Hepatic stellate cell (primary cell): Measurements from ENCODE around the gene APPBP2.
A peak's percentile ranks its signal among the peaks of the same experiment; 100 is the strongest.
"Not testable (repeated sequence)": the region's sequence is repeated elsewhere in the genome, so short reads cannot be mapped to it uniquely, and the experiment has no call there.

Experiments used
- DNase-seq: peaks from one replicate; pipeline ENCODE4 v3.0.0; 2011; ENCODE audit warnings: low spot score

APPBP2 gene

GRCh38 chr17:60525685-60526514, at the start of gene APPBP2:
Gene APPBP2 (minus strand): TSS chr17:60526242. CDS start chr17:60525931, 311 bp downstream.
- peak; percentile 86 for DNase-seq

- no peak for DNase-seq
Measured at GRCh38 chr17:60573236-60574051, 47.4 kb upstream of the APPBP2 start.

GRCh38 chr17:60565233-60565632, 39.2 kb upstream of the APPBP2 start:
- no peak for DNase-seq

- no peak for DNase-seq
Measured at GRCh38 chr17:60563743-60564142, 37.7 kb upstream of the APPBP2 start.

GRCh38 chr17:60562421-60562820, 36.4 kb upstream of the APPBP2 start:
- DNase-seq, result no peak

GRCh38 chr17:60560860-60561257, 34.8 kb upstream of the APPBP2 start:
- no peak for DNase-seq

GRCh38 chr17:60559995-60560859, 34.2 kb upstream of the APPBP2 start:
- no peak for DNase-seq

- no peak for DNase-seq
Measured at GRCh38 chr17:60559659-60559994, 33.6 kb upstream of the APPBP2 start.

GRCh38 chr17:60557805-60558204, 31.8 kb upstream of the APPBP2 start:
- DNase-seq, result no peak

GRCh38 chr17:60555786-60556185, 29.7 kb upstream of the APPBP2 start:
- no peak for DNase-seq

- no peak for DNase-seq
Measured at GRCh38 chr17:60554377-60554788, 28.3 kb upstream of the APPBP2 start.

- DNase-seq, result not testable (repeated sequence)
Measured at GRCh38 chr17:60552255-60552654, 26.2 kb upstream of the APPBP2 start.

GRCh38 chr17:60548990-60549389, 22.9 kb upstream of the APPBP2 start:
- DNase-seq, result no peak

- no peak for DNase-seq
Measured at GRCh38 chr17:60545465-60546191, 19.6 kb upstream of the APPBP2 start.

- DNase-seq, result no peak
Measured at GRCh38 chr17:60542071-60542470, 16.0 kb upstream of the APPBP2 start.

- no peak for DNase-seq
Measured at GRCh38 chr17:60540460-60540859, 14.4 kb upstream of the APPBP2 start.

- no peak for DNase-seq
Measured at GRCh38 chr17:60539807-60540206, 13.8 kb upstream of the APPBP2 start.

- DNase-seq, result no peak
Measured at GRCh38 chr17:60538726-60539125, 12.7 kb upstream of the APPBP2 start.

GRCh38 chr17:60535382-60536279, 9.6 kb upstream of the APPBP2 start:
- DNase-seq, result peak; percentile 61

- DNase-seq, result no peak
Measured at GRCh38 chr17:60534613-60535157, 8.6 kb upstream of the APPBP2 start.
